Neuronal stem cell (in vitro differentiated cells): ENCODE measurements around the gene MCC.

ENCODE experiments used
- DNase-seq: peaks from one replicate; pipeline ENCODE4 v3.0.0-alpha.2; 2013; ENCODE audit warnings: low spot score
- H2AFZ ChIP-seq: one replicate; pipeline ENCODE4 v1.6.1; 2013; ENCODE audit warnings: mild to moderate bottlenecking, low read length, inconsistent platforms
- H2AK5ac ChIP-seq: 2 replicates; pipeline ENCODE4 v1.6.1; 2013; ENCODE audit warnings: low read depth, mild to moderate bottlenecking, inconsistent platforms, low read length, moderate library complexity, mixed read lengths
- H2BK120ac ChIP-seq: 2 replicates; pipeline ENCODE4 v1.6.1; 2013; ENCODE audit warnings: low read depth, mild to moderate bottlenecking, inconsistent platforms, low read length, moderate library complexity, mixed read lengths
- H2BK12ac ChIP-seq: one replicate; pipeline ENCODE4 v1.6.1; 2013; ENCODE audit warnings: low read length, inconsistent platforms
- H2BK15ac ChIP-seq: 2 replicates; pipeline ENCODE4 v1.6.1; 2013; ENCODE audit warnings: mild to moderate bottlenecking, low read length, inconsistent platforms, mixed read lengths
- H2BK5ac ChIP-seq: one replicate; pipeline ENCODE4 v1.6.1; 2013; ENCODE audit warnings: inconsistent platforms, mild to moderate bottlenecking, low read length, moderate library complexity
- H3K14ac ChIP-seq: one replicate; pipeline ENCODE4 v1.6.1; 2013; ENCODE audit warnings: low read length, inconsistent platforms
- H3K18ac ChIP-seq: 2 replicates; pipeline ENCODE4 v1.6.1; 2013; ENCODE audit warnings: low read length, inconsistent platforms
- H3K23ac ChIP-seq: 2 replicates; pipeline ENCODE4 v1.6.1; 2013; ENCODE audit warnings: low read depth, mild to moderate bottlenecking, mixed read lengths, low read length, inconsistent platforms; ENCODE audit not compliant: poor library complexity
- H3K27ac ChIP-seq: replicated peaks from 3 replicates; pipeline ENCODE4 v1.5.1; 2013; ENCODE audit warnings: low read length, inconsistent platforms
- H3K27me3 ChIP-seq, 3 experiments: 2 replicates each; pipeline ENCODE4 v1.6.1; 2013; ENCODE audit warnings: low read length in 3 of 3, mild to moderate bottlenecking in 2 of 3, inconsistent platforms in 1 of 3, low read depth in 1 of 3, mixed read lengths in 1 of 3, moderate library complexity in 1 of 3; ENCODE audit not compliant: control insufficient read depth in 3 of 3, insufficient read depth in 3 of 3
- H3K36me3 ChIP-seq, 2 donors: replicated peaks in 1 of 2; 2 replicates each; pipeline ENCODE4 v1.6.1; 2013; ENCODE audit warnings: low read length in 2 of 2; ENCODE audit not compliant: control insufficient read depth in 2 of 2, insufficient read depth in 2 of 2
- H3K4ac ChIP-seq: 2 replicates; pipeline ENCODE4 v1.6.1; 2013; ENCODE audit warnings: inconsistent platforms, mild to moderate bottlenecking, low read length, moderate library complexity
- H3K4me1 ChIP-seq, 2 donors: 1 replicate in 1 of 2; 2 replicates in 1 of 2; pipeline ENCODE4 v1.6.1; 2013; ENCODE audit warnings: low read length in 2 of 2, low read depth in 1 of 2; ENCODE audit not compliant: control insufficient read depth in 2 of 2, insufficient read depth in 1 of 2
- H3K4me2 ChIP-seq: one replicate; pipeline ENCODE4 v1.6.1; 2013; ENCODE audit warnings: mild to moderate bottlenecking, low read length, inconsistent platforms; ENCODE audit not compliant: insufficient read depth, poor library complexity, severe bottlenecking
- H3K4me3 ChIP-seq, 2 donors: 2 replicates each; pipeline ENCODE4 v1.5.1; 2013; ENCODE audit warnings: low read length in 2 of 2, mild to moderate bottlenecking in 2 of 2, inconsistent platforms in 1 of 2, moderate library complexity in 1 of 2
- H3K79me1 ChIP-seq: one replicate; pipeline ENCODE4 v1.6.1; 2013; ENCODE audit warnings: low read depth, mild to moderate bottlenecking, inconsistent platforms, low read length, moderate library complexity
- H3K9ac ChIP-seq: one replicate; pipeline ENCODE4 v1.6.1; 2013; ENCODE audit warnings: mild to moderate bottlenecking, low read depth, low read length, inconsistent platforms; ENCODE audit not compliant: poor library complexity
- H3K9me3 ChIP-seq, 2 donors: replicated peaks in 1 of 2; 2 replicates each; pipeline versions ENCODE3 to v1.6.1; 2013; ENCODE audit warnings: low read length in 2 of 2, mild to moderate bottlenecking in 2 of 2, inconsistent platforms in 1 of 2, low read depth in 1 of 2, mixed read lengths in 1 of 2, moderate library complexity in 1 of 2; ENCODE audit not compliant: control insufficient read depth in 2 of 2, insufficient read depth in 1 of 2
- H4K8ac ChIP-seq: one replicate; pipeline ENCODE4 v1.6.1; 2013; ENCODE audit warnings: low read depth, mild to moderate bottlenecking, inconsistent platforms, low read length, moderate library complexity
- H4K91ac ChIP-seq: one replicate; pipeline ENCODE4 v1.6.1; 2013; ENCODE audit warnings: low read length, low read depth, mild to moderate bottlenecking, inconsistent platforms; ENCODE audit not compliant: poor library complexity
- WGBS, 2 donors: extraction: QIAGEN DNeasy Blood & Tissue Kit; methylation state at CpG; one replicate each; pipeline ENCODE4 v1.1.7; 2013; ENCODE audit warnings: missing lambda C conversion rate in 2 of 2, mixed read lengths in 1 of 2; ENCODE audit not compliant: insufficient read length in 2 of 2, insufficient replicate concordance in 1 of 2; ENCODE audit errors: extremely low coverage in 2 of 2; 5-methylcytosine and 5-hydroxymethylcytosine counted together

Gene MCC

GRCh38 chr5:113056988-113057387, 431.3 kb downstream of the MCC start:
- Histone ChIP-seq H3K9ac (no peak overlapping the region), H3K4me2 (no peak overlapping the region), H3K4me3 (no peak overlapping the region), H3K14ac (no peak overlapping the region), H2AFZ (peak overlapping the region; percentile 61), H3K9me3 (no peaks in the 10 kb centered on the region), H4K8ac (no peak overlapping the region), H3K4ac (no peak overlapping the region), H2BK5ac (no peak overlapping the region), H2BK12ac (peak overlapping the region; percentile 35), H3K23ac (peak overlapping the region; percentile 46), H3K4me1 (peaks cover 11 to 22% of the 10 kb centered on the region in 2 donors), H3K79me1 (no peaks in the 10 kb centered on the region), H2AK5ac (no peak overlapping the region), H3K27ac (no peak overlapping the region), H4K91ac (no peak overlapping the region), H2BK15ac (no peak overlapping the region), H3K27me3 (no peaks in the 10 kb centered on the region), H2BK120ac (no peak overlapping the region), H3K18ac (peak overlapping the region; percentile 49), H3K36me3 (peaks cover 0 to 11% of the 10 kb centered on the region in 2 donors)
- no CpG with 5 or more reads among the region's 5 CpGs for WGBS, 2 donors
- DNase-seq: no peak

GRCh38 chr5:113054899-113055298, 433.4 kb downstream of the MCC start:
- Histone ChIP-seq H3K23ac (peak overlapping the region; percentile 36), H3K4me1 (peaks cover 11 to 20% of the 10 kb centered on the region in 2 donors), H3K18ac (no peak overlapping the region), H4K91ac (peak overlapping the region; percentile 38), H2BK5ac (no peak overlapping the region), H3K79me1 (no peaks in the 10 kb centered on the region), H2BK12ac (no peak overlapping the region), H3K9ac (peak overlapping the region; percentile 2), H4K8ac (no peak overlapping the region), H2BK15ac (no peak overlapping the region), H3K9me3 (no peaks in the 10 kb centered on the region), H2AFZ (no peak overlapping the region), H3K36me3 (peaks cover 0 to 11% of the 10 kb centered on the region in 2 donors), H2BK120ac (peak overlapping the region; percentile 56), H3K4me2 (no peak overlapping the region), H2AK5ac (peak overlapping the region; percentile 17), H3K4ac (no peak overlapping the region), H3K4me3 (no peak overlapping the region), H3K27ac (no peak overlapping the region), H3K14ac (no peak overlapping the region), H3K27me3 (no peaks in the 10 kb centered on the region)
- no peak for DNase-seq
- WGBS, 2 donors: no CpG with 5 or more reads among the region's 11 CpGs

- no peak overlapping the region for H2BK120ac ChIP-seq
- no peak overlapping the region for H2BK15ac ChIP-seq
- H3K18ac ChIP-seq: no peak overlapping the region
- H2AFZ ChIP-seq: no peak overlapping the region
- no peak overlapping the region for H4K8ac ChIP-seq
- no peak overlapping the region for H3K4ac ChIP-seq
- no peaks in the 10 kb centered on the region for H3K9me3 ChIP-seq
- DNase-seq: no peak
- peaks cover 0 to 22% of the 10 kb centered on the region in 2 donors for H3K36me3 ChIP-seq
- H3K4me2 ChIP-seq: no peak overlapping the region
- H3K14ac ChIP-seq: no peak overlapping the region
- H3K27ac ChIP-seq: no peak overlapping the region
- H3K4me3 ChIP-seq: no peak overlapping the region
- H3K79me1 ChIP-seq: no peaks in the 10 kb centered on the region
- no peak overlapping the region for H3K23ac ChIP-seq
- H2BK12ac ChIP-seq: no peak overlapping the region
- H3K4me1 ChIP-seq: peaks cover 4 to 7% of the 10 kb centered on the region in 2 donors
- no peak overlapping the region for H4K91ac ChIP-seq
- no peaks in the 10 kb centered on the region for H3K27me3 ChIP-seq
- no CpG with 5 or more reads among the region's 9 CpGs for WGBS, 2 donors
- H2BK5ac ChIP-seq: no peak overlapping the region
- H2AK5ac ChIP-seq: no peak overlapping the region
- H3K9ac ChIP-seq: no peak overlapping the region
These were observed 434.7 kb downstream of the MCC start for GRCh38 chr5:113053511-113053995.

- Histone ChIP-seq H2BK120ac (no peak overlapping the region), H2BK15ac (no peak overlapping the region), H3K4me1 (peaks cover 0 to 2% of the 10 kb centered on the region in 2 donors), H3K4me2 (no peak overlapping the region), H2BK5ac (no peak overlapping the region), H3K18ac (no peak overlapping the region), H3K23ac (no peak overlapping the region), H3K14ac (no peak overlapping the region), H2AK5ac (no peak overlapping the region), H3K36me3 (peaks cover 0 to 35% of the 10 kb centered on the region in 2 donors), H3K4ac (no peak overlapping the region), H2BK12ac (no peak overlapping the region), H3K27ac (no peak overlapping the region), H4K91ac (no peak overlapping the region), H3K79me1 (no peaks in the 10 kb centered on the region), H3K4me3 (no peak overlapping the region), H3K9me3 (no peaks in the 10 kb centered on the region), H3K9ac (no peak overlapping the region), H4K8ac (no peak overlapping the region), H2AFZ (no peak overlapping the region), H3K27me3 (no peaks in the 10 kb centered on the region)
- WGBS, 2 donors: no CpG with 5 or more reads among the region's 10 CpGs
- no peak for DNase-seq
These were observed 436.0 kb downstream of the MCC start for GRCh38 chr5:113052041-113052795.
